Gastrocnemius medialis (tissue), 4 donors: ENCODE measurements around the gene TCFL5. TPM values are rescaled to one million over a fixed set of nuclear protein-coding genes. Genes with fewer than 3 reads are reported as not detected.

Source experiments
- ATAC-seq, 2 donors: fragments of 150-250 bp; one replicate each; pipeline ENCODE4 v1.9.1; 2016
- DNase-seq, 2 donors: peaks; one replicate each; pipeline ENCODE4 v3.0.0-alpha.2; 2019
- H3K27ac ChIP-seq, 4 donors: fragments of 200-600 bp; sonication (generic); 1 replicate in 1 of 4; 2 replicates in 3 of 4; pipeline ENCODE4 v1.5.1; 2016 to 2018; ENCODE audit warnings: mild to moderate bottlenecking in 2 of 4, moderate library complexity in 1 of 4
- H3K27me3 ChIP-seq, 3 donors: fragments of 200-600 bp; sonication (generic) in 2 of 3; 1 replicate in 1 of 3; 2 replicates in 2 of 3; pipeline versions ENCODE4 v1.5.1 to v1.6.0; 2016 to 2019; ENCODE audit warnings: mild to moderate bottlenecking in 1 of 3, moderate library complexity in 1 of 3
- H3K36me3 ChIP-seq, 2 donors: fragments of 200-600 bp; sonication (generic) in 1 of 2; one replicate each; pipeline ENCODE4 v1.5.1; 2017 to 2018
- H3K4me1 ChIP-seq, 2 donors: fragments of 200-600 bp; sonication (generic) in 1 of 2; one replicate each; pipeline ENCODE4 v1.5.1; 2016 to 2017; ENCODE audit warnings: mild to moderate bottlenecking in 2 of 2
- H3K4me3 ChIP-seq, 4 donors: fragments of 200-600 bp; sonication (generic) in 3 of 4; 1 replicate in 1 of 4; 2 replicates in 3 of 4; pipeline ENCODE4 v1.5.1; 2016 to 2019; ENCODE audit warnings: mild to moderate bottlenecking in 2 of 4
- H3K9me3 ChIP-seq, 3 donors: fragments of 200-600 bp; sonication (generic) in 2 of 3; 1 replicate in 1 of 3; 2 replicates in 2 of 3; pipeline ENCODE4 v1.5.1; 2016 to 2019
- POLR2A ChIP-seq, 2 donors: fragments of 450-650 bp; IDR thresholded peaks; one replicate each; pipeline ENCODE4 v1.6.1; 2017; ENCODE audit warnings: antibody characterized with exemption in 2 of 2, mild to moderate bottlenecking in 2 of 2, moderate library complexity in 2 of 2
- in situ Hi-C, 4 donors: fragments of 200-750 bp; cut with MboI; loops; one replicate each; pipeline versions ENCODE4 v1.15.0 to v1.8.0; 2017; ENCODE audit warnings: low sequenced_read_pairs in 4 of 4
- intact Hi-C: fragments of 100-400 bp; cut with DNase I; formaldehyde crosslinking; loops from one replicate; pipeline ENCODE4 v1.15.1; 2023; ENCODE audit warnings: low total_unique reads
- total RNA-seq, 4 donors: library from RNA; depleted of rRNA; stranded (reverse); fragments of >200 nt; gene quantifications; one replicate each; pipeline versions ENCODE4 v1.1.0 to v1.2.3, GENCODE V29; 2016
- TF ChIP-seq, protein P1 (sequence below), 5 experiments: fragments of 450-650 bp in 3 of 5; fragments of 200-600 bp in 2 of 5; sonication (generic) in 2 of 5; IDR thresholded peaks in 4 of 5; conservative IDR thresholded peaks in 1 of 5; 1 replicate in 4 of 5; 2 replicates in 1 of 5; pipeline ENCODE4 v1.5.1; 2016 to 2019; ENCODE audit warnings: antibody characterized with exemption in 5 of 5, mild to moderate bottlenecking in 3 of 5, moderate library complexity in 3 of 5

The TCFL5 gene
- total RNA-seq, 4 donors from 2014 or later = 5.3 to 7.3 (median 6.3) TPM

DNA sequence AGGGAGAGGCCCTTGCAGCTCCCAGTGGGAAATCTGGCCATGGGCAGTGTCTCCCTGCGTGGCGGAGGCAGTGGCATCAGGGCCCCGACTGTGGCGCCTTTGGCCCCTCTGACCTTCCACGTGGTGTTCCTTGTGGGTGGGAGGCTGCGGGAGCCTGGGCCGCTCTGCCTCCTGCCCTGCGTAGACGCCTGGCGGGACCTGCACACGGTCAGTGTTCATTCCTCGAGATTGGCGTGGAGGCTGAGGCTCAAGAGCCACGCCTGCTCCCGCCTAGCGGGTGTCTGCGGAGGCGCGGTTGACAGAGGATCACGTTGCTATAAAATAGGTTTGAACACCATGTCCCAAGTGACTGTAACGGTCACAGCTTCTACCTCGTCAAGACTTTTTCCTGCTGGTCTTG is 30.8 kb downstream of the TCFL5 start:
- no peak overlapping the region for H3K4me3 ChIP-seq
- peaks cover 6 to 17% (median 16%) of the 10 kb centered on the region in 3 donors for H3K27me3 ChIP-seq
- ATAC-seq (no peak), DNase-seq (no peak)
- intact Hi-C loops = no loop called here
- in situ Hi-C loops = no loop called here
- H3K36me3 ChIP-seq = no peaks in the 10 kb centered on the region
- TF ChIP-seq POLR2A (IDR thresholded peaks at IDR 0.05) = no peak
- TF ChIP-seq, protein P1, sequence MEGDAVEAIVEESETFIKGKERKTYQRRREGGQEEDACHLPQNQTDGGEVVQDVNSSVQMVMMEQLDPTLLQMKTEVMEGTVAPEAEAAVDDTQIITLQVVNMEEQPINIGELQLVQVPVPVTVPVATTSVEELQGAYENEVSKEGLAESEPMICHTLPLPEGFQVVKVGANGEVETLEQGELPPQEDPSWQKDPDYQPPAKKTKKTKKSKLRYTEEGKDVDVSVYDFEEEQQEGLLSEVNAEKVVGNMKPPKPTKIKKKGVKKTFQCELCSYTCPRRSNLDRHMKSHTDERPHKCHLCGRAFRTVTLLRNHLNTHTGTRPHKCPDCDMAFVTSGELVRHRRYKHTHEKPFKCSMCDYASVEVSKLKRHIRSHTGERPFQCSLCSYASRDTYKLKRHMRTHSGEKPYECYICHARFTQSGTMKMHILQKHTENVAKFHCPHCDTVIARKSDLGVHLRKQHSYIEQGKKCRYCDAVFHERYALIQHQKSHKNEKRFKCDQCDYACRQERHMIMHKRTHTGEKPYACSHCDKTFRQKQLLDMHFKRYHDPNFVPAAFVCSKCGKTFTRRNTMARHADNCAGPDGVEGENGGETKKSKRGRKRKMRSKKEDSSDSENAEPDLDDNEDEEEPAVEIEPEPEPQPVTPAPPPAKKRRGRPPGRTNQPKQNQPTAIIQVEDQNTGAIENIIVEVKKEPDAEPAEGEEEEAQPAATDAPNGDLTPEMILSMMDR (IDR thresholded peaks at IDR 0.05 in 4 of 5, conservative IDR thresholded peaks at IDR 0.05 in 1 of 5) = no peak
- H3K27ac ChIP-seq = no peak overlapping the region
- H3K4me1 ChIP-seq = no peaks in the 10 kb centered on the region
- H3K9me3 ChIP-seq = no peaks in the 10 kb centered on the region

DNA sequence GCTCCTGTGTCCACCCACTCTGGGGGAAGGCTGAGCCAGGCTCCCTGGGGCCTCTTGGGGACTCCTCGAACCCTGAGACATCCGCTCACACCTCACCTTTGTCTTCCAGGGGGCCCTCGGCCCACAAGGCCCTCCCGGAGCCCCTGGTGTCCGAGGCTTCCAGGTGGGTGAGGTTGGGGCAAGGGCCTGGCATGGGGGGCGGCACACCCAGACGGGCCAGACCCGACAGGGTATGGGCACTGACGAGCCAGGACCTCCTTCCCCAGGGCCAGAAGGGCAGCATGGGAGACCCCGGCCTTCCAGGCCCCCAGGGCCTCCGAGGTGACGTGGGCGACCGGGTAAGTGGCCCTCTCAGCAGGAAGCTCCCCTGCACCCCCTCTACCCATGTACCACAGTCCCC is 31.4 kb downstream of the TCFL5 start:
- TF ChIP-seq, protein P1 (IDR thresholded peaks at IDR 0.05 in 4 of 5, conservative IDR thresholded peaks at IDR 0.05 in 1 of 5) = no peak
- no peak for TF ChIP-seq POLR2A (IDR thresholded peaks at IDR 0.05)
- no peak for ATAC-seq
- H3K27ac ChIP-seq = no peak overlapping the region

DNA sequence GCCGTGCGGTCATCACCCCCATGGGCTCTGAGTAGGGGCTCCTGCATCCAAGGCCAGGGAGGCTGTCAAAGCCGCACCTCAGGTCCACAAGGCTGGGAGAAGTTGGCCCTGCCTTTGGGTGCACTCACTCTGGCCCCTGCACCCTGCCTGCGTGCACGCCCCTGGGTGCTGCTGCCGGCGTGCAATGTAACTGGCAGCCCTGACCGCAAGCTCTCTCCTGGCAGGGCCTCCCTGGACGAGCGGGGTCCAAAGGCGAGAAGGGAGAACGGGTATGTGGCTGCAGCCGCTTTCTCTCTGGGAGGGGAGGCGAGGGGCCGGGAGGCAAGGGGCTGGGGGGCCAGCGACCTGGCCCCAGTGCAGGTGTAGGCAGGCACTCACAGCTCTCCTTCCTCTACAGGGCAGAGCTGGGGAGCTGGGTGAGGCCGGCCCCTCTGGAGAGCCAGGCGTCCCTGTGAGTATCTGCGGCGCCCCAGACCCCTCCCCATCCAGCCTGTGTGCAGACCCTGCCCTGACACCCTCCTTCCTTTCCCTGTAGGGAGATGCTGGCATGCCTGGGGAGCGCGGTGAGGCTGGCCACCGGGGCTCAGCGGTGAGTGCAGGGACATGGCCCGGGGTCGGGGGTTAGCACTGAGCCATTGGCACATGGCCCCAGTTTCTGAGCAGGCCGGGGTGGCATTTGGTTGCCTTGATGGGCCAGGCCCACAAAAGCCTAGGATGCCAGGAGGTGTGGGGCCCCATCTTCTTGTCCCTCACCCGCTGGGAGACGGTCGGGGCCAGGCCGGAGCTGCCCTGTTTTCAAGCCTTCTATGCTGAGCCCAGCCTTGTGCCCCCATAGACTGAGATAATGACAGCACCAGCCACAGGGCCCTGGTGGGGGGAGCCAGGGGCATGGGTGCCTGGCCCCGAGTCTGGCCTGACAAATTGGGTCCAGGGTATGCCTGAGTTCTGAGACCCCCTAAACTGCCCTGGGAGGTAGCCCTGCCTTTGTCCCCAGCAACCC is 32.1 kb downstream of the TCFL5 start:
- H3K9me3 ChIP-seq = no peaks in the 10 kb centered on the region
- no peaks in the 10 kb centered on the region for H3K36me3 ChIP-seq
- intact Hi-C loops (no loop called here), in situ Hi-C loops (no loop called here)
- TF ChIP-seq, protein P1 (IDR thresholded peaks at IDR 0.05 in 4 of 5, conservative IDR thresholded peaks at IDR 0.05 in 1 of 5) = no peak
- no peak for TF ChIP-seq POLR2A (IDR thresholded peaks at IDR 0.05)
- H3K4me3 ChIP-seq = no peak overlapping the region
- ATAC-seq (no peak), DNase-seq (no peak)
- H3K4me1 ChIP-seq = peaks cover 0 to 4% of the 10 kb centered on the region in 2 donors
- no peak overlapping the region for H3K27ac ChIP-seq
- H3K27me3 ChIP-seq = peaks cover 0 to 10% (median 8%) of the 10 kb centered on the region in 3 donors

More for the DNA sequence above, 31.4 kb downstream of the TCFL5 start:
- Histone ChIP-seq H3K27me3 (peaks cover 3 to 14% (median 13%) of the 10 kb centered on the region in 3 donors), H3K9me3 (no peaks in the 10 kb centered on the region), H3K4me3 (no peak overlapping the region), H3K36me3 (no peaks in the 10 kb centered on the region), H3K4me1 (no peaks in the 10 kb centered on the region)
- intact Hi-C loops (no loop called here), in situ Hi-C loops (no loop called here)
- no peak for DNase-seq

DNA sequence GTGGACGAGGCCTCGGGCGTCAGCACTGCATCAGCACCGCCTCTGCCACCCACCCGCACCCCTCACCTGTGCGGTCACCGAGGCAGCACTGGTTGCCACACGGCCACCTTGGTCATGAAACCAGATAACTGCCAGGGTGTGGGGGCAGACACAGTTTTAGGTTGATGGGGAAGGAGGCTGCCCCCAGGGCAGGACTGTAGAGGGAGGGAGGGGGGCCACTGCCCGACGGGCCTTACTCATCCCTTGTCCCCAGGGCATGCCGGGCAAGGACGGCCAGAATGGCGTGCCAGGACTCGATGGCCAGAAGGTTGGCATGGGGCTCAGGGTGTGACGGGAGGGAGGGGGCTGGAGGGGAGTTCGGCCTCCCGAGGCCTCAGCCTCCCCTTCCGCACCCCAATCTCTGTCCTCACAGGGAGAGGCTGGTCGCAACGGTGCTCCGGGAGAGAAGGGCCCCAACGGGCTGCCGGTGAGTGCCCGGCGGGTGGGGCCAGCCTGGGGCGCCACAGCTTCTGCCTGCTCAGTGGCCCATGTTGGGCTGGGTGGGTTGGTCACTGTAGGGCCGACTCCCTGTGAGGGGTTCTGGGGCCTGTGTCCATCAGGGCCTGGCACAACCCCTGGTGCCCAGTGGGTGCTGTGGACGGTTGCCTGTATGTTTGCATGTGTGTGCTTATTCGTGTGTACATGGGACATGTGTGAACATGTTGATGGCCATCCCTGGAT is 33.0 kb downstream of the TCFL5 start:
- intact Hi-C loops (no loop called here), in situ Hi-C loops (no loop called here)
- Histone ChIP-seq H3K27ac (no peak overlapping the region), H3K4me3 (no peak overlapping the region), H3K27me3 (peaks cover 0 to 14% (median 10%) of the 10 kb centered on the region in 3 donors), H3K4me1 (peaks cover 0 to 7% of the 10 kb centered on the region in 2 donors), H3K9me3 (no peaks in the 10 kb centered on the region), H3K36me3 (no peaks in the 10 kb centered on the region)
- TF ChIP-seq, protein P1 (IDR thresholded peaks at IDR 0.05 in 4 of 5, conservative IDR thresholded peaks at IDR 0.05 in 1 of 5) = no peak
- no peak for TF ChIP-seq POLR2A (IDR thresholded peaks at IDR 0.05)
- ATAC-seq = no peak
- DNase-seq = no peak
